Transverse colon (tissue), 4 donors: ENCODE measurements around the gene SETD1B.

Experiments used
- CTCF ChIP-seq, 5 experiments: fragments of 200-600 bp in 3 of 5; fragments of 450-650 bp in 2 of 5; sonication (generic) in 3 of 5; IDR thresholded peaks; 1 replicate in 2 of 5; 2 replicates in 3 of 5; pipeline ENCODE4 v1.5.1; 2016 to 2017; ENCODE audit warnings: antibody characterized with exemption in 5 of 5, inconsistent platforms in 3 of 5, mild to moderate bottlenecking in 2 of 5, moderate library complexity in 1 of 5
- EP300 ChIP-seq: sonication (generic); formaldehyde crosslinking; IDR thresholded peaks from one replicate; pipeline ENCODE4 v1.6.1; 2017; ENCODE audit warnings: antibody characterized with exemption, low read depth
- POLR2A ChIP-seq: fragments of 450-650 bp; IDR thresholded peaks from one replicate; pipeline ENCODE4 v1.6.1; 2016; ENCODE audit warnings: antibody characterized with exemption, mild to moderate bottlenecking, moderate library complexity
- POLR2AphosphoS5 ChIP-seq, 3 donors: sonication (generic); formaldehyde crosslinking; IDR thresholded peaks; one replicate each; pipeline ENCODE4 v1.6.1; 2016; ENCODE audit warnings: antibody characterized with exemption in 3 of 3

- TF ChIP-seq POLR2A (peak; percentile 74), CTCF (IDR thresholded peaks at IDR 0.05) (peak in 4 of 5 experiments; percentile 22 to 55 (median 36)), POLR2AphosphoS5 (IDR thresholded peaks at IDR 0.05) (peak; percentile 80 to 88 (median 82)), EP300 (peak; percentile 16)
Observed at GRCh38 chr12:121796855-121797751, 6.7 kb upstream of the SETD1B start.
